Myocyte (in vitro differentiated cells): Measurements from ENCODE around the gene MORN1. TPM values are rescaled to one million over a fixed set of nuclear protein-coding genes. Genes with fewer than 3 reads are reported as not detected.

ENCODE experiments used
- DNase-seq: peaks from one replicate; pipeline ENCODE4 v3.0.0-alpha.2; 2012; ENCODE audit warnings: low read depth
- total RNA-seq: library from RNA; depleted of rRNA; stranded (reverse); fragments of >200 nt; gene quantifications from 2 replicates; pipeline ENCODE4 v1.2.3, GENCODE V29; 2014

Gene MORN1
- total RNA-seq, 1 donor from 2014 or later, result 8.8 TPM

DNA sequence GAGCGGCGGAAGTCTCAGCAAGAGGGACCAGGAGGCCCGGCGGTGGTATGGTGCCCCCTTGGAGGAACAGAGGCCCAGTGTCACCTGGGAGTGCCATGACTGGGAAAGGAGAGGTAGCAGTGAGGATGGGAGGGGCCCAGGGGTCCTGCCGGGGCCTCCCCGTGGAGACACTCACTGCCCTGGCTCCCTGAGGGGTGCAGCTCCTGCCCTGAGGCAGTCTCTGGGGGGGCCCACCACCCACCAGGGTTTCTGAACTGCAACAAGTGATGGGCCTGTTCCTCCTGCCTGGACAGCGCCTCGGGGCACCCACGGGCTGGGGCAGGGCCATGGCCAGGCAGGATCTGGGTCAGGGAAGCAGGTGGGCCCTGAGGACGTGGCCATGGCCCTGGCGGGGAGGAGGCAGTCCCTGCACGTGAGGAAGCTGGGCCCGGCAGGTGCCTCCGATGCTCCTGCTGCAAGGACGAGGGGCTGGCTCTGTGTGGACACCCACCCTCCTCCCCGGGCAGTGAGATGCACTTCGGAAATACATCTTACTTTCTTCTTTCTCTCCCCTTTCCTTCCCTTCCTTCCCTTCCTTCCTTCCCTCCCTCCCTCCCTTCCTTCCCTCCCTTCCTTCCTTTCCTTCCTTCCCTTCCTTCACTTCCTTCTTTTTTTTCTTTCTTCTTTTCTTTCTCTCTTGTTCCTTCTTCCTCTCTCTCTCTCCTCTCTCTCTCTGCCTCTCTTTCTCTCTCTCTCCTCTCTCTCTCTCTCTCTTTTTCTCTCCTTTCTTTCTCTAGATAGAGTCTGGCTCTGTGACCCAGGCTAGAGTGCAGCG, 66.6 kb downstream of the MORN1 start:
- DNase-seq, result no peak

DNA sequence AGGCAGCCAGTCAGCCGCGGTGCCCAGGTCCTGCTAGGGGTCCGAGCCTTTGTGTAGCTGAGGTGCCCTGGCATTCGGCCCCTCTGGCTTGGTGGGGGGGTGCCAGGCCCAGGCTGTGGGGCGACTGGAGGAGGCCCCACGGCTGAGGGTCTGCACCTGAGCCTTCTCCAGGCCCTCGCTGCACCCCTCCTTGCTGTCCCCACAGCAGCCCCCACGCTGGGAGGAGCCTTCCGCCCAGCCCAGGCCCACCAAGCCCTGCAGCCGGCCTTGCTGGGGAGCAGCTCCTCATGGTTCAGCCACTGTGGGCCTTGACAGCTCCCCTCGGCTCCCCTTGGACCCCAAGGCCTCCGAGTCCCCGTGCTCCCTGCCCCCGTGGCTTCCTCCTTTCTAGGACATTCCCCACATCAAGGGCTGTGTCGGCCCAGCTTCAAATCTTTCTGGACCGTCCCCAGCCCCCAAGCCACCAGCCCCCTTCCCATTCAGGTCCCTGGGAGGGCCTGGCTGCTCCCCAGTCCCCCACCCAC, 67.8 kb downstream of the MORN1 start:
- no peak for DNase-seq

DNA sequence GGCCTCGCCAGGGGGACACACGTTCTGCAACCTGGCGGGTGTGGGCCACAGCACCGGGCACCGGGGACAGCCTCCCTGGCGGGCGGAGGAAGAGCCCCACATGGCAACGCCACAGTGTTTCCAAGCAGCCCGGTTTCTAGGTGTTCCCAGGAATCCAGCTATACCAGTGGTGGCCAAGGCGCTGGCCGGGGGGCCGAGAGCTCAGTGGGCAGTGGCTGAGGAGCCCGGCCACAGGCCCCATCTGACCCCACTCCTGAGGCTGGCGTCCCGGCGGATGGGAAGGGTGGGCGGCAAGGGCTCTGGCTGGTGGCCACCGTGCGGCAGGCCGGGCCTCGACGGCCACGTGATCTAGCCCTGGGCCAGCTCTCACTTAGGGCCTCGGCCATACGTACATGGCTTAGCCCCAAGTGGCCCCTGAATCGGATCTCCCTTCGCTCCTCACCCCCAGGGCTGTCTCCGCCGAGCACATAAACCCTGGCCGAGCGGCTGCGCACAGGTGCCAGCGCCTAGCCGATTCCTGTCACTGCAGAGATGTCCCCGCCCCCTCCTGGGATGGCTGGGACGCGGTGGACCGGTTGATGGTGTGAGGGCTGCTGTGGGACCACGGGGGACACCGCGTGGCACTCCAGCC, 68.7 kb downstream of the MORN1 start:
- no peak for DNase-seq

DNA sequence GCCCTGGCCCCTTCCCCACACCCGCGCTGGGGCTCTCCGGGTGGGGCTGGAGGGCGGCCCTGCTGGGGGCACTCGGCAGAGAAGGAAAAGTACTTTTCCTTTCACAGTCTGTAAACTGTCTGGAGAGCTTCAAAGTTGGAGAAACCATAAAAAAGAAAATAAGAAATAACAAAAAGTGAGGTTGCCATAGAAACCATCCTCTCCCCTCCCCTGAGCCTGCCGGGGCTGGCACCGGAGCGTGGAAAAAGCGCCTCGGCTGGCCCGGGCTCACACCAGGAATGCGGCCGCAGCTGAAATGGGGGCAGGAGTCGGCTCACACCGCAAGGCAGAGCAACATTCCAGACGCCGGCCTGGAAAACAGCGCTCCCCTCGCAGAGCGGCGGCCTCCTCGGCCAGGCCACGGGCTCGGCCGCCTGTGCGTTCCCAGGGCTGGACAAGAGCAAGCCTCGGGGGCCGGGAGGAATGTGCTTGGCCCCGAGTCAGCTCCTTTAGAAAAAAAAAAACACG, 69.2 kb downstream of the MORN1 start:
- peak; percentile 92 for DNase-seq

DNA sequence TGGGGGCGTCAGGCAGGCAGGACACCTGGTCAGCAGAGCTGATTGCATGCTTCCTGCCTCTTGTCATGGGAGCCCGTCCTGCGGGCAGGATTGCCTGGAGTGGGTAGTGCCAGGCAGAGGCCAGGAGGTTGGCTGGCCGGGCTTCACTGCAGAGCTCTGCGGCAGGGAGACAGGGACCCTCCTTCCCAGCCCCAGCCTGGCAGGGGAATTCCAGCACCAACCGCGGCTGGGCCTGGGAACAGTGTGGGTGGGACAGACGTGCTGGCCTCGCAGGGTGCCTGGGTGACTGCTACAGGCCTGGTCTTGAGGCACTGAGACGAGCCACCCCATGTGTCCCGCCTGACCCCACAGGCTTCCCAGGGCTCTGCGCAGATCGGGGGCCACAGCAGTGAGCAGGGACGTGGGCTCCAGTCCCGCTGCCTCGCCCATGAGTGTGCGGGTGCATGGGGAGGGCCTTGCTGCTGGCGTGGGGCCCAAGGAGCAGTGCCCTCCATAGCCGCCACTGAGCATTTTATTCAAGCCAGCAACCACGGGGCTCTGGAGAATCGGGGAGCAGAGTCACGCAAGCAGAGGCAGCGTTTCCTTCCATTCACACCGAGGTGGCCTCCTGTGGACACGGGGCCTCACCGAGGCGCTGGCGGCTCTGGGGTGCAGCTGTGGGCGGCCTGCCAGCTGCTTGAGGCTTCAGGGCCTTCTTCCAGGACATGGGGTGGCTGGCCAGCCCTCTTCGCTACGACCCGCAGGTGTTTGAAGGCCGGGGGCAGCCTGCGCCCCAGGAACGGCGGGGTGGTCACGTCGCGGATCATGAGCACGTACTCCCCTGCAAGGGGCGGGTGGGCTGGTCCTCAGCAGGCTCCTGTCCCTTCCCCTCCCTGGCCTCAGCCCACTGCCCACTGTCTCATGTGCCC, 70.3 kb downstream of the MORN1 start:
- DNase-seq, result no peak

DNA sequence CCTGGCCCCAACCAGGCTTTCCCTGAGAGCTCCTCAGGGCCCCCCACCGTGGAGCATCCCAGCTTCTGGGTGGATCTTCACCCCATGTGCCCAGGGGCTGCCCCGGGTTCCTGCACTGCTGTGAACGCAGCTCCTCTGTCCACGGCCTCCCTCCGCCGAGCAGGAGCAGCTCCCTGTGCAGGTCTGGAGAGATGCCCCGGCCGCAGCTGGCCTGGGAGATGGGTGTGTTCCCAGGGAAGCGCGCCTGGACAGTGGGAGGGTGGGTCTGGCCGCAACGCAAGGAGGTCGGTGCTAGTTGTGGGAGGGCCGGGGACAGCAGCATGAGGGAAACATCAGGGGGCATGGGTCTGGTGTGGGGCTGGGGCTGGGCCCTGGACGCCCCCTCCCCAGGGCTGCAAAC, 71.3 kb downstream of the MORN1 start:
- no peak for DNase-seq

DNA sequence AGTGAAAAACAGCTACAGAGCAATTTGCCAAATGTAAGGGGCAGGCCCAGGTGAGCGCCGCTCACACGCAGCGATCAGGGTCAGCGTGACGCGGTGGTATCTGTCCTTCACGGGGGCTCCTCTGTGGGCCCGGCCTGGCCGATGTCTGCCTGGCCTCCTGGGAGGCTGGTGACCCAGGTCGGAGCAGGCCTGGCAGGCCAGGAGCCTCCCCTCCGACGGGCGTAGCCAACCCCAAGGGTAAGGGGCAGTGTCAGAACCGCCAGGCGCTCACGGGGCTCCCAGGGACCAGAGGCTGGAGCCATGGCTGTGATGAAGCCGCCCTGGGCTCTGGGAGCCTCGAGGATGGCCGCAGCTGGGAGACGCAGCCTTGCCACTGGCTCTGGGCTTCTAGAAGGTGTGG, 72.1 kb downstream of the MORN1 start:
- no peak for DNase-seq

DNA sequence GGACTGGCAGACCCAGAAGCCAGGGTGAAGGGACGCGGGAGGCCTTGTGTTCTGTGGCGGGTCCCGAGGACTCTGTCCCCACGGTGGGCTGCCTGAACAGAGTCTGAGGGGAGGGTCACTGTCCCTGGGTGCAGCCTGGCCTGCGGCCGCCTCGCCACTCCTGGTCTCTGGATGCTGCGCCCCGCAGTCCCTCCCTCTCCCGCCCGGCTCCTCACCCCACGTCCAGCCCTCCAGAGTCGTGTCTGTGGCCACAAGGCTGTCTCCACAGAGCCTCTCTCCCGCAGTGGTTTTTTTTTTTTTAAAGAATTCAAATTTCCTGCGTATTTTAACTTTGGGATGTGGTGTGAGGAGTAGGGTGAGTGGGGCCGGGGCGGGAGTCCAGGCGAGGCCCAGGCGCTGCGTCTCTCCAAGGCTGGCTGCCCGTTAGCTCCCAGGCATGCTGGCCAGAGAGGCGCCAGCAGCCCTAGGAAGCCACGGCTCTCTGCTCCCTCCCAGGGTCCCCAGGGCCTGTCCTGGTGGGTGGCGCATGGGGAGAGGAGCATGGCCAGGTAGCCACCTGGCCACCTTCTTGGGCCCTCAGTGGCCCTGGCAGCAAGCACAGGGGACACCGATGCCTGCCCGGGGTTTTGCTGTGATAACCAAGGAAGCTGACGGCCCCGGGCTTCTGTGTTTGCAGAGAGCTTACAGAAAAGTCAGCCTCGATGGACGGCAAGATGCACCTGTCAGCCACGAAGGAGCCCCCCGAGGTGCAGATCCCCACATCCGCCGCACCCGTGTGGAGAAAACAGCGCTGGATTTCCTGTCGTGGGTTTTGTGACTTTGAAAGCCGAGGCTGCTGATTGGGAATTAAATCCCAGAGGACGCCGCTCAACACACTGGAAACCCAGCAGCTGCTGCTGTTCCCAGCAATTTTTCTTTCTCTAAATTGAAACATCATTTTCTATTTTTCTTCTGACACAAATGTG, 72.8 kb downstream of the MORN1 start:
- DNase-seq, result peak; percentile 37

DNA sequence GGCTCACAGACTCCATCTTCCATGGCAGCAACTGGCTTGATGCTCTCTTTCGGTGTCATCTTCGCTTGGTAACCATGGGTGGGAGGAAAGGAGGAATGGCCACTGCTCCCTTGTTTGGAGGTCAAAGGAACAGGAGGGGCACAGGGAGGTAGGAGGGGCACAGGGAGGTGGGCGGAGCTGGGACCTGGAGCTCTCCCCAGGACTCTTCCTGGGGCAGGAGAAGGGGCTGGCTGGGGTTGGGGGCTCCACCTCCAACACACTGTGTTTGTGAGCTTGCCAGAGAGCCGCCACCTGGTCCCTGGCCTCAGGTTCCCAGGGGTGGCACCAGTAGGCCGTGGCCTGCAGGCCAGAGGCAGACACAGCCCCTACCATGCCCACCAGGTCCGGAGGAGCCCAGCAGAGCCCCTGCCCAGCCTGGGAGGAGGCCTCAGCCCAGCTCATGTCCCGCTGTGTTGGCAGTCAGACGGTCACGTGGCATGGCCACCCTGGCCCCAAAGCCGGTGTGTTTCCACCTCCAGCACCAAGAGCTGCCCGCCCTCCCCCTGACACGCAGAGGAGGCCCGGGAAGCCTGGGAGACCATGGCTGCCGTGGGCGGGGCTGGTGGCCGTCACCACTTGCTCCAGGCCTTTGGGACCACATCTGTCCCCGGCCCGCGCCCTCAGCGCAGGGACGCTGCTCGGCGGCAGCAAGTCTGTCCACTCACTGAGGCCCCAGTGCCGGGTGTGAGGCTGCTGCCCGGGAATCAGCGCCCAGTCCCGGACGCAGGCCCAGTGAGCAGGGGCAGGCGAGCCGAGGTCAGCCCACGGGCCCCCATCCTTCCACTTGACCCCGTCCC, 73.9 kb downstream of the MORN1 start:
- DNase-seq, result no peak

DNA sequence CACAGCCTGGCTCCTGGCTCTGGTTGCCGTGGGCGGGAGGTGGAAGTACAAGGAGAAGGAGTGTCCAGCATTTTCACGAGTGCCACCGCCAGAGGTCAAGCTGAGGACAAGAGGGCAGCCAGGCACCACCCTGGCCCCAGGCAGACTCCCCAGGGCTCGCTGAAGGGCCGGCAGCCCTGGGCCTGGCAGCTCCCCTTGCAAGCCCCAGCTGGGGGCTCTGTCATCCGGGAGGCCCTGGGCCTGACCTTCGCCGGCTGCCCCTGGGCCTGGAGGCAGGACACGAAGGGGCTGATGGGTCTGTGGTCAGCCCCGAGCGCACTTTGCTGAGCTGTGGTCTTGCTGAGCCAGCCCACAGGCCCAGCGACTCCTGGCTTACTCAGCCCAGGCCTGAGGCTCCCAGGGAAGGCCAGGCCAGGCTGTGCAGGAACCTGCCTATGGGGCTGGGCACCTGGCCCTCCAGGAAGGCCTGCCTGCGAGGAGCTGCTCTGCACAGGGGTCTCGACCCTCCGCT, 74.8 kb downstream of the MORN1 start:
- DNase-seq, result peak; percentile 74

DNA sequence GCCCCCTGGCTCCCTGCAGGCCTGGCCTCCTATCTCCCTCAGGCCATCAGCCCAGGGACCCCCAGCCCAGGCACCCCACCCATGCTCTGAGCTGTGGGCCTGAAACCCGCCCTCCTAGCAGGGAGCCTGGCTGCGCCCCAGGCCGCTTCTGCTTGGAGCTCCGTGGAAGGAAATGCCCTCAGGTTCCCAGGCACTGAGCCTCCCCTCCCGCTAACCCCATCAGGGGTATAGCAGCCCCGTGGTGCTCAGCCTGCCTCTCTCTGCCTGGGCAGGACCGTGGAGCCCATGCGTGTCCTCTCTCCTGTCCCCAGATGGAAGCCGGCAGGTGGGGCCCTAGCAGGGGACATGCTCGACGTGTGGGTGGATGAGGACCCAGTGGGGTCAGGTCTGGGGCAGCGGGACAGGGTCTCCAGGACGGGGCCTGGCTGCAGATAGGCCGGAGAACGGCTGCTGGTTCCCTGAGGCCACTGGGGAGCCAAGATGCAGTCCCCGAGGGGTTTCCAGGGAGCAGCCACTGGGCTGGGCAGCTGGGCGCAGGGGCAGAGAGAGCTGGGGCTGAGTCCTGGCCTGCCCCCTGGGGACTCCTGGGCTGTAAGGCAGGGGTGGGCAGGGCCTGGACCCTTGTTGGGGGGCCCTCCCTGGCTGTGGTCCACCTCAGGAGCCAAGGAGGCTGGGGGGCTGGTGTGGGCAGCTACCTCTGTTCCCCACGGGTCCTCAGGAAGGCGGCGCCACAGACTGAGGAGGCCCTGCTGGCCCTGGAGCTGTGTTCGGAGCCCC, 75.5 kb downstream of the MORN1 start:
- no peak for DNase-seq

DNA sequence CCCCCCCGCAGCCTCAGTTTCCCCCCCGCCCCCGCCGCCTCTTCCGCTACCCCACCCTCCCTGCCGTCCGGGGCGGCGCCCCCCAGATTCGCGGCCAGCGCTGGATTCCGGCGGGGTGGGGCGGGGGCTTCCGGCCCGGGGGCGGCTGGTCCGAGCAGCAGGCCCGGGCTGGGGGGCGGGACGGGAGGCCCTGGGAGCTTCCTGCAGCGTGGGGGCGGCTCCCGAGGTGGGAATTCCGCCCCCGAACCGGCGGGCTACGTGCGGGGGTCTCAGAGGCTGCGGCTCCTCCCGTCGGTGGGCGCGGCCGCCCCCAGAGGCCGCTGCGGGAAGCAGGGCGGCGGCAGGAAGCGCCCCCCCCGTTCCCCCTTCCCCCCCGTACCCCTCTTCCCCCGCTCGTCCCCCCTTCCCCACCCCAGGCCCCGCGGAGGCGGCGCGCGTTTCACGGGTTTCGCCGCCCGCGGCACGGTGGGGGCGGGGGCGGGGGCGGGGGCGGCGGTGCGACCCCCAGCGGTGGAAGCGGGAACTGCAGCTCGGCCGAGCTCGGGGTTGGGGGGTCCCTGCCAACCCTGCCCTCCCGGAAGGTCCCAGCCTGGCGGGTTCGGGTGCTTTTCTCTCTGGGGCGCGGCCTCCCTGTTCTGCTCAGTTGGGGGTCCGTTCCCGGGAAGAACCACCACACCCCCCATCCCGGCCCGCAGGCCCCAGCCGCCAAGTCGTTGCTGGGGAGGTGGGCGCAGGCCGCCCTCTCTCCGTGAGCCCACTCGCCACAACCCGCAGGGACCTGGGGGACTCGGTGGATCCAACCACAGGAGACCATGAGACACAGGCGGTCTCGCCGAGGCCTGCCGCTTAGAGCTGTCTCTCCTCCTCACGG, 76.3 kb downstream of the MORN1 start:
- peak; percentile 40 for DNase-seq

DNA sequence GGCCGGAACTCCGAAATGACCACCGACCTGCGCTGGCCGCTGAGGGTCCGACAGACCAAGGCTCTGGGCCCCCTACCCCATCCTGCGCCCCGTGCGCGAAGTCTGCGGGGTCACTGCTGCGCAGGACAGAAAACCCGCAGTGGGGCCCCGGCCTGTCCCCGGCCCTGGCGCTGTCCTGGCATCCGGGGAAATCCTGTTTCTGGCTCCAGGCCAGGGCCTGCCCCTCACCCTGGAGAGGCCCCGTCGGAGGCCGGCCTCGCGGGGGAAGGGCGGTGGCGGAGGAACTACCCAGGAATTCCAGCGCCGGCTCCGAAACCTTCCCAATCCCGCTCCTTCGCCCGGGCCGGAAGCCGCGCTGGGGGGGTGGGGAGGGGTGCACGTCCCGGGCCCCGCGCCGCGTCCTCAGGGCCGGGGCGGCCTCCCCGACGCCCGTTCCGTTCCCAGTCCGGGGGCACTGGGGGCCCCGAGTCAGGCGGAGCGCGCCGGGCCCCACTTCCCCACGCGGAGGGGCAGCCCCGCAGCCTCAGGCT, 77.0 kb downstream of the MORN1 start:
- peak; percentile 57 for DNase-seq

DNA sequence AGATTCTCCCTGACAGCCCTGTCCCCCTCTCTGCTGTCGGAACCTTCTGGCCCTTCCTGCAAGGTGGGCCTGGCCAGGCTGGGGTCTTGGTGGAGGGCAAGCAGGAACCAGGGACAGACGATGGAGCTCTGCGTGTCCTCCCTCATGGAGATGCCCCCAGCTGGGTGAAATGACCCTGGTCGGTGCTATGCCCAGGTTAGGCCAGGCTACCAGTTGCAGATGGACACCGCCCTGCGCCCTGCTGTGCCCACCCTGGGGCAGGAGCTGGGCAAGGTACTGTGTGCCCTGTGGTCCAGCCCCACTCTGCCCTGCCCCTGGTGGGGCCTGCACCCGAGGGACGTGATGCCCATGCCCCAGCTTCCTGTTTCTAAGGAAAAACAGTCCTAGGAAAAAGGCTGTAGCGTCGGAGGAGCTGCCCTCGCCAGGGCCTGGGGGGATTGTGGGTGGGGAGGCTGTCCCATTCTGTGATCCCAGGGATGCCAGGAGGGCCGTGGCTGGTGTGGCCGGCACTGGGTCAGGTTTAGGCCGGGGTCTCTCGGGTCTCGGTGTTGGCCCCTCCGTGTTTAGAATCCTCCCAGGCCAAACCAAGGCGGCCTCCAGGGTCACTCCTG, 77.6 kb downstream of the MORN1 start:
- DNase-seq, result no peak

DNA sequence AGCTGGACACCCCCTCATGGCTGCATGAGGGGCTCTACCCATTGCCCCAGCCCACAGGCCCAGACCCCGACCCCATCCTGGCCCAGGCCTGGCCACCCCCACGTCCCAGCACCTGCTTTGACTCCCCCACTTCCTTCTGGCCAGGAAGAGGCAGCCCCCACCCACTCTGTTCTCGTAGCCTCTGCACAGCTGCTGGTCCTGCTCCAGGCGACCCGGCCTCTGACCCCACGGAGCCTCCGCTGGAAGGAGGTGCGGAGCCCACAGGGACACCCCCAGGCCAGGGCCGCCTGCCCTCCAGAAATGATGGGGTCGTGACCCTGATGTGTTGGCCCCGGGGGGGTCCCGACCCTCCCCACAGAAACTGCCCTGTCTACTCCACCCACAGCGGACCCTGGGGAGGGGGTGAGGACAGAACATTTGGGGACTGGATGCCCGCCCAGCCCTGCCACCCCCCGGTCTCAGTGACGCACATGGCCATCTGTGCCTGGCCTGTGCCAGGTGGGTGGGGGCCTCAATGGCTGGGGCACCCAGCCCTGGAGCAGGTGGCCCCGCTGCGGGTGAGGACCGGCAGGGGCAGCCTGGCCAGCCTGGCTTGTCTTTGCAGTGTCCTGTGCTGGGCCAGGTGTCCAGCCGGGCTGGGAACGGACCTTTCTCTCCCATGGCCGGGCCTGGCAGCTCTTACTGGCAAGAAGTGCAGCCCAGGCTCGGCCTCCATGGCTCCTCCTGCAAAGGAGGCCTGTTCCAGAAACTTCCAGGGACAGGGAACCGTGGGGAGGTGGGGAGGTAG, 78.6 kb downstream of the MORN1 start:
- peak; percentile 73 for DNase-seq

DNA sequence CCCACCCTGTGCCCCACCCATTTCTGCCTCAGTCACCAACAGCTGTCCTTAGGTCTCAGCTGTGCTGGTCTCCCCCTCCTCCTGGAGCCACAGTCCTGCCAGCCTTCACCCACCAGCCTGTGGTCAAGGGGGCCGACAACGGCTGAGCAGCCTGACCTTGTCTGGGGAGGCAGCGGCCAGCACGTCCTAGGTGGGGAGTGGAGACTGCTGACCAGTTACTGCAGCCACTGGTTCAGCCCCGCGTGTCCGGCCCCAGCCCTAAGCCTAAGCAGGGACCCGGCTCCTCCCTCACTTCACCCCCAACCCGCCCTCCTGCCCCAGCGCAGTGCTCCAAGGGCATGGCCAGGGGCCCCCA, 79.2 kb downstream of the MORN1 start:
- DNase-seq, result peak; percentile 90
